ENCODE measurements around the gene NFIC.

DNA sequence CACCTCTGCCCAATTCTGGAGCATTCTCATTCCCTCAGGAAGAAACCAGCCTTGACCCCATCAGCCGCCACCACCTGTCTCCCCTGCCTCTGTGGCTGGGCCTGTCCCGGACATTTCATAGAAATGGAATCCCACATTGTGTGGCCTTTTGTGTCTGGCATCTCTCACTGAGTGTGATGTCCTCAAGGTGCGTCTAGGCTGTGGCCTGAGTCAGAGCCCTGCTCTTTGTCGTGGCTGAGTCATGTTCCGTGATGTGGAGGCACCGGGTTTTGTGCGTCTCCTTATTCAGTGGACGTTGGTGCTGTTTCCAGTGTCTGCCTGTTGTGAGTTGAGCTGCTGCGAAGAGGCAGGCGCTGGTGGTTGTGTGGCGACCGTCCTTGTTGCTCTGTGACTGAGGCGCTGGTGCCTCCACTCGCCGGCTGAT, 143.2 kb downstream of the NFIC start:
- TF ChIP-seq, protein P1, sequence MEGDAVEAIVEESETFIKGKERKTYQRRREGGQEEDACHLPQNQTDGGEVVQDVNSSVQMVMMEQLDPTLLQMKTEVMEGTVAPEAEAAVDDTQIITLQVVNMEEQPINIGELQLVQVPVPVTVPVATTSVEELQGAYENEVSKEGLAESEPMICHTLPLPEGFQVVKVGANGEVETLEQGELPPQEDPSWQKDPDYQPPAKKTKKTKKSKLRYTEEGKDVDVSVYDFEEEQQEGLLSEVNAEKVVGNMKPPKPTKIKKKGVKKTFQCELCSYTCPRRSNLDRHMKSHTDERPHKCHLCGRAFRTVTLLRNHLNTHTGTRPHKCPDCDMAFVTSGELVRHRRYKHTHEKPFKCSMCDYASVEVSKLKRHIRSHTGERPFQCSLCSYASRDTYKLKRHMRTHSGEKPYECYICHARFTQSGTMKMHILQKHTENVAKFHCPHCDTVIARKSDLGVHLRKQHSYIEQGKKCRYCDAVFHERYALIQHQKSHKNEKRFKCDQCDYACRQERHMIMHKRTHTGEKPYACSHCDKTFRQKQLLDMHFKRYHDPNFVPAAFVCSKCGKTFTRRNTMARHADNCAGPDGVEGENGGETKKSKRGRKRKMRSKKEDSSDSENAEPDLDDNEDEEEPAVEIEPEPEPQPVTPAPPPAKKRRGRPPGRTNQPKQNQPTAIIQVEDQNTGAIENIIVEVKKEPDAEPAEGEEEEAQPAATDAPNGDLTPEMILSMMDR (IDR thresholded peaks at IDR 0.05; ENCODE audit: low read depth, low read length): no peak
- no peak for TF ChIP-seq POLR2A (IDR thresholded peaks at IDR 0.05; ENCODE audit: extremely low read depth, insufficient read length)
